IMR-90 (cell line): ENCODE measurements around the gene IGF1R.

Experiments used
- CTCF ChIP-seq: conservative IDR thresholded peaks from 2 replicates; pipeline ENCODE4 v1.5.1; 2012; ENCODE audit warnings: mild to moderate bottlenecking, low read depth, low read length, improper control_type of control experiment
- POLR2A ChIP-seq: IDR thresholded peaks from 2 replicates; pipeline ENCODE4 v1.6.1; 2012; ENCODE audit warnings: mild to moderate bottlenecking, low read depth, low read length

GRCh38 chr15:98955331-98955730 lies 307.0 kb downstream of the IGF1R start:
- TF ChIP-seq CTCF (no peak), POLR2A (no peak)
